KMS-11 (cell line): ENCODE data around the gene SLC29A4.
A peak's percentile ranks its signal among the peaks of the same experiment; 100 is the strongest.

ENCODE experiments used
- H2AFZ ChIP-seq: fragments of 200-600 bp; sonication (generic); 2 replicates; pipeline ENCODE4 v1.6.1; 2016; ENCODE audit warnings: antibody characterized with exemption, mixed run types, low read depth
- H3K27ac ChIP-seq: fragments of 200-600 bp; sonication (generic); 2 replicates; pipeline ENCODE4 v1.6.1; 2016; ENCODE audit warnings: mild to moderate bottlenecking, mixed run types
- H3K27me3 ChIP-seq: fragments of 200-600 bp; sonication (generic); 2 replicates; pipeline ENCODE4 v1.6.1; 2017; ENCODE audit warnings: mild to moderate bottlenecking, low read depth, mixed run types, moderate library complexity; ENCODE audit not compliant: insufficient read depth
- H3K36me3 ChIP-seq: fragments of 200-600 bp; sonication (generic); 2 replicates; pipeline ENCODE4 v1.6.1; 2017; ENCODE audit warnings: mild to moderate bottlenecking, mixed run types; ENCODE audit not compliant: insufficient read depth
- H3K4me1 ChIP-seq: fragments of 200-600 bp; sonication (generic); 2 replicates; pipeline ENCODE4 v1.6.1; 2016; ENCODE audit warnings: mild to moderate bottlenecking, low read depth, mixed run types; ENCODE audit not compliant: poor library complexity, severe bottlenecking
- H3K4me2 ChIP-seq: fragments of 200-600 bp; sonication (generic); 2 replicates; pipeline ENCODE4 v1.7.0; 2016; ENCODE audit warnings: mild to moderate bottlenecking, mixed run types
- H3K4me3 ChIP-seq: fragments of 200-600 bp; sonication (generic); IDR thresholded peaks from 2 replicates; pipeline ENCODE4 v1.6.1; 2017; ENCODE audit warnings: low read depth, low read length, mixed read lengths; ENCODE audit not compliant: insufficient read depth
- H3K79me2 ChIP-seq: fragments of 200-600 bp; sonication (generic); 2 replicates; pipeline ENCODE4 v1.6.1; 2016; ENCODE audit warnings: low read depth, mixed run types; ENCODE audit not compliant: insufficient read depth
- H3K9ac ChIP-seq: fragments of 200-600 bp; sonication (generic); 2 replicates; pipeline ENCODE4 v1.6.1; 2016; ENCODE audit warnings: mild to moderate bottlenecking, mixed run types
- H4K20me1 ChIP-seq: fragments of 200-600 bp; sonication (generic); 2 replicates; pipeline ENCODE4 v1.6.1; 2016; ENCODE audit warnings: mild to moderate bottlenecking, mixed run types; ENCODE audit not compliant: insufficient read depth
- TF ChIP-seq, protein P1 (sequence below): fragments of 200-600 bp; sonication (generic); conservative IDR thresholded peaks from 2 replicates; pipeline ENCODE4 v1.6.1; 2017; ENCODE audit warnings: low read depth, mild to moderate bottlenecking, antibody characterized with exemption, low read length, moderate library complexity, mixed read lengths

The SLC29A4 gene, protein sequence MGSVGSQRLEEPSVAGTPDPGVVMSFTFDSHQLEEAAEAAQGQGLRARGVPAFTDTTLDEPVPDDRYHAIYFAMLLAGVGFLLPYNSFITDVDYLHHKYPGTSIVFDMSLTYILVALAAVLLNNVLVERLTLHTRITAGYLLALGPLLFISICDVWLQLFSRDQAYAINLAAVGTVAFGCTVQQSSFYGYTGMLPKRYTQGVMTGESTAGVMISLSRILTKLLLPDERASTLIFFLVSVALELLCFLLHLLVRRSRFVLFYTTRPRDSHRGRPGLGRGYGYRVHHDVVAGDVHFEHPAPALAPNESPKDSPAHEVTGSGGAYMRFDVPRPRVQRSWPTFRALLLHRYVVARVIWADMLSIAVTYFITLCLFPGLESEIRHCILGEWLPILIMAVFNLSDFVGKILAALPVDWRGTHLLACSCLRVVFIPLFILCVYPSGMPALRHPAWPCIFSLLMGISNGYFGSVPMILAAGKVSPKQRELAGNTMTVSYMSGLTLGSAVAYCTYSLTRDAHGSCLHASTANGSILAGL

DNA sequence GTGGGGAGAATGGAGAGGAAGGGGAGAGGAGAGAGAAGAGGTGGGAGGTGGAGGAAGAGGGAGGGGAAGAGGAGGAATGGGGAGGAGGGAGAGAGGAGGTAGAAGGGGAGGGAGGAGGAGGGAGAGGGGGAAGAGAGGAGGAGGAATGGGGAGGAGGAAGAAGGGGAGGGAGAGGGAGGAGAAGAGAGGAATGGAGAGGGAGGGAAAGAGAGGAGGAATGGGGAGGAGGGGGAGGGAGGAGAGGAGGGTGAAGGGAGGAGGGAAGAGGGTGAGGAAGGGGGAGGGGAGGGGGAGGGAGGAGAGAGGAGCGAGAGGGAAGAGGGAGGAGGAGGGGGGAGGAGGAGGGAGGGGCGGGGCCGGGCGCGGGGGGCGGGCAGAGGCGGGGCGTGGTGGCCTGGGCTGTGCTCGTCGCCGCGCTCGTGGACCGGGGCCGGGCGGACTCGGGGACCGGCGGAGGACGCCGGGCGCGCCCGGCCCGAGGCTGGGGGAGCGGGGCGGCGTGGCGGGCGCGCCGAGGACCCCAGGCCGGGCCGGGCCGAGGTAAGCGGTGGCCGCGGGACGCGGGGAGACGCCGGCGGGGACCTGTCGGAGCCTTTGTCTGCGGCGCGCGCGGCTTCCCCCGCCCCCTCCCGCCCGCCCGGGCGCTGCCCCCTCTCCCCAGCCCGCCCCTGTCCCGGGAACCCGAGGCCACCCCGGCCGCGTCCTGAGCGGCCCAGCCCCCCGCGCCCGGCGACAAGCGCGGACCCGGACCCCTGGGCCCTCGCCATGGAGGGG, at the start of gene SLC29A4:
TSS of gene SLC29A4 (plus strand) at position 401 of the 774 bp plus-strand sequence. CDS start 4,874 bp downstream, outside the sequence.
- H3K4me1 ChIP-seq: no peaks in the 10 kb centered on the region
- H3K4me2 ChIP-seq: peak within 1 kb of the TSS; percentile 39
- H3K36me3 ChIP-seq: no peaks in the 10 kb centered on the region
- H3K4me3 ChIP-seq: no peak within 1 kb of the TSS
- no peaks in the 10 kb centered on the region for H4K20me1 ChIP-seq
- H2AFZ ChIP-seq: no peak within 1 kb of the TSS
- TF ChIP-seq, protein P1, sequence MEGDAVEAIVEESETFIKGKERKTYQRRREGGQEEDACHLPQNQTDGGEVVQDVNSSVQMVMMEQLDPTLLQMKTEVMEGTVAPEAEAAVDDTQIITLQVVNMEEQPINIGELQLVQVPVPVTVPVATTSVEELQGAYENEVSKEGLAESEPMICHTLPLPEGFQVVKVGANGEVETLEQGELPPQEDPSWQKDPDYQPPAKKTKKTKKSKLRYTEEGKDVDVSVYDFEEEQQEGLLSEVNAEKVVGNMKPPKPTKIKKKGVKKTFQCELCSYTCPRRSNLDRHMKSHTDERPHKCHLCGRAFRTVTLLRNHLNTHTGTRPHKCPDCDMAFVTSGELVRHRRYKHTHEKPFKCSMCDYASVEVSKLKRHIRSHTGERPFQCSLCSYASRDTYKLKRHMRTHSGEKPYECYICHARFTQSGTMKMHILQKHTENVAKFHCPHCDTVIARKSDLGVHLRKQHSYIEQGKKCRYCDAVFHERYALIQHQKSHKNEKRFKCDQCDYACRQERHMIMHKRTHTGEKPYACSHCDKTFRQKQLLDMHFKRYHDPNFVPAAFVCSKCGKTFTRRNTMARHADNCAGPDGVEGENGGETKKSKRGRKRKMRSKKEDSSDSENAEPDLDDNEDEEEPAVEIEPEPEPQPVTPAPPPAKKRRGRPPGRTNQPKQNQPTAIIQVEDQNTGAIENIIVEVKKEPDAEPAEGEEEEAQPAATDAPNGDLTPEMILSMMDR: no peak
- no peak within 1 kb of the TSS for H3K27ac ChIP-seq
- no peak within 1 kb of the TSS for H3K9ac ChIP-seq
- H3K27me3 ChIP-seq: peaks cover 23% of the 10 kb centered on the region
- no peaks in the 10 kb centered on the region for H3K79me2 ChIP-seq

DNA sequence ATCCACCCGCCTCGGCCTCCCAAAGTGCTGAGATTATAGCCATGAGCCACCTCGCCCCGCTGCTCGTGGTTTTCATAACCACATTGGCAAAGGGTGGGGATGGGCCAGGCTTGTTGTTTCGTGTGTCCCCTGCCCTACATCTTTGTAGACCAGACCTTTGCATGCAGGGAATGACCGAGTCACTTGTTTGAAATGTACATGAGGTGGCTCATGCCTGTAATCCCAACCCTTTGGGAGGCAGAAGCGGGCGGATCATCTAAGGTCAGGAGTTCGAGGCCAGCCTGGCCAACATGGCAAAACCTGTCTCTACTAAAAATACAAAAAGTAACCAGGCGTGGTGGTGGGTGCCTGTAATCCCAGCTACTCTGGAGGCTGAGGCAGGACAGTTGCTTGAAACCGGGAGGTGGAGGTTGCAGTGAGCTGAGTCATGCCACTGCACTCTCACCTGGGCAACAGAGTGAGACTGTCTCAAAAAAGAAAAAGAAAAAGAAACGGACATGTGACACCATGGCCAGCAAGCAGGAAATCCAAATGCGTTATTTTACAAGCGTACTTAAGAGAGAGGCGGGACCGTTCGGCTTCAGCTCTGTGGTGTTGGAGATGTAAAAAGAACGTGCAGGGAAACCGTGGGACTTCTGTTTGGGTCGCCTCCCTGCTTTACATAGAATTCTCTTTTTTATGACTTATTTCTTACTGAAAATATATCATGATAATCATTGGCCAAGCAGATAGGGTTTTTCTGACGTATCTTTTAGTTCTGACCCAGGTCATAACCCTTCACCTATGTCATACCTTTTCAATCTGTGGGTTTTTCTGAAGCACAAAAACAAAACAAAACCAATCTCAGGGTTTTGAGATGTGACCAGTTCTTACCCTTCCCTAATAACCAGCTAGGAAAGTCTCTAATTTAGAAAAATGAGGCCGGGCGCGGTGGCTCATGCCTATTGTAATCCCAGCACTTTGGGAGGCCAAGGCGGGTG, 47.6 kb upstream of the SLC29A4 start:
- Histone ChIP-seq H3K36me3 (peaks cover 2% of the 10 kb centered on the region; the same call in 1 of the 2 replicates), H3K79me2 (no peaks in the 10 kb centered on the region), H3K4me1 (peaks cover 4% of the 10 kb centered on the region), H3K4me3 (no peak overlapping the region), H3K27me3 (no peaks in the 10 kb centered on the region), H3K4me2 (no peak overlapping the region), H4K20me1 (no peaks in the 10 kb centered on the region), H3K9ac (no peak overlapping the region), H2AFZ (no peak overlapping the region), H3K27ac (no peak overlapping the region)
- TF ChIP-seq, protein P1: no peak

DNA sequence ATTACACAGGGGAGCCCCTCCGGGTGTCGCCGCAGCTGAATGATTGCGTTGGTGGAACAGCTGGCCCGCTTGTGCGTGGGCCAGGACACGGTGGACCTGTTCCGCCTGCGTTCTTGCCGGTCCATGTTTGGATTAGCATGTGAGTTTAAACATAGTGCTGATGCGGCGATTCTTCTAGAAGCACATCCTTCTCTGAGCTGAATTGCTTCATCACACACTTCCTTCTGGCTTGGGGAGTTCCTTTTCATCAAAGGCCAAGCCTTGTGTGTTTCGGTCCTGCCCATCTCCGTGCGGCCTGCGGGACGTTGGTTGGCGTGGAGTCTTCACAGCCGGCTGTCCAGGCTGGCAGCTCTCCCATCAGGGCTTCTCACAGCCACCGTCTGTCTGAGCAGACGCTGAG, 45.5 kb upstream of the SLC29A4 start:
- H3K4me2 ChIP-seq: no peak overlapping the region

More for the DNA sequence above, 45.5 kb upstream of the SLC29A4 start:
- H2AFZ ChIP-seq: no peak overlapping the region
- TF ChIP-seq, protein P1: no peak
- H3K27me3 ChIP-seq: peaks cover 3% of the 10 kb centered on the region; the same call in 1 of the 2 replicates
- H3K79me2 ChIP-seq: no peaks in the 10 kb centered on the region
- no peak overlapping the region for H3K27ac ChIP-seq
- no peaks in the 10 kb centered on the region for H4K20me1 ChIP-seq
- H3K36me3 ChIP-seq: no peaks in the 10 kb centered on the region
- H3K9ac ChIP-seq: no peak overlapping the region
- no peak overlapping the region for H3K4me3 ChIP-seq
- peaks cover 7% of the 10 kb centered on the region for H3K4me1 ChIP-seq
